ENCODE data around the gene ACTR1B.

GRCh38 chr2:97656129-97656755 is 7.6 kb downstream of the ACTR1B start:
- no peak for TF ChIP-seq POLR2AphosphoS5 (IDR thresholded peaks at IDR 0.05; ENCODE audit: borderline replicate concordance, low read depth, low read length)
- TF ChIP-seq EZH2 (IDR thresholded peaks at IDR 0.05) = no peak
